ENCODE data around the gene SPAG8.

Gene SPAG8

GRCh38 chr9:35836595-35836994 lies 24.5 kb upstream of the SPAG8 start:
- no peak for DNase-seq

GRCh38 chr9:35835766-35836165 lies 23.7 kb upstream of the SPAG8 start:
- peak; percentile 16 for DNase-seq

GRCh38 chr9:35835216-35835632 lies 23.2 kb upstream of the SPAG8 start:
- DNase-seq = no peak

DNA sequence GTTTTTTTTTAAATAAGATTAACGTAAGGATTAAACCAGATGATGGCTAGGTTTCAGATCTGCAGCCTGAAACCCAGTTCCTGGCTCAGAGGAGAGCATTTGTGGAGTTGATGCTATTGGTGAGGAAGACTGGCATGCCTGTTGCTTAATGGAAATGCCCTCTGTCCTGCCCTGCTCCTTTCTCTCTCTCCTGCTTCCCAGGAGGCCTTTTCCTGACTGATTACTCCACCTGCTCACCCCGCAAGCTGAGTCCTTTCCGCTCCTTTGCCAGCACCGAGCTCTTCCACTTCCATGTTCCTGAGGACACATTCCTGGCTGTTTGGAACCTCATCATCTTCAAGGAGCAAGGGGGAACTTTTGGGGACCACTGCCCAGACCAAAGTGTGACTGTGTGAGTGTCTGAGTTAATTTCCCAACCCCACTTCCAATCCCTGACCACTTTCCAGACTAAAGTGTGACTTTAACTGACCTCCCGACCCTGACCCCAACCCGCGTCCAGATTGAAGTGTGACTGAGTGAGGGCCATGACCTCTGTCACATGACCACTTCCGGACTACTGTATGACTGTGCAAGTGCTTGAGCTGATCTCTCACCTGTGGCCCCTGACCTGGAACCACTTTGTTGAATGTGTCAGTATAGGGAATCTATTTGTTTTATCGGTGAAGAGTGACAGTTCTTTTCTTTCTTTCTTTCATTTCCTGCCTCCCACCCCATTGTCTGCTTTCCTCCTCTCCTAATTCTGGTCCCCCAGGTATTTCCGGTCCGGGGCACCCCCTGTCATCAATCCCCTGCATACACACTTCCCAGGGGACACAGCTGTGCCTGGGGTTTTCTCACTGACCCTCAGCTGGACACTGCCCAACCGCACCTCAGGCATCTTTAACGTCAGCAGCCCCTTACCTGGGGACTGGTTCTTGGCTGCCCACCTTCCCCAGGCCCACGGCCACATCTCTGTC lies 22.5 kb upstream of the SPAG8 start:
- no peak for DNase-seq

- no peak for DNase-seq
Measured at GRCh38 chr9:35832814-35833213, 20.8 kb upstream of the SPAG8 start.

DNA sequence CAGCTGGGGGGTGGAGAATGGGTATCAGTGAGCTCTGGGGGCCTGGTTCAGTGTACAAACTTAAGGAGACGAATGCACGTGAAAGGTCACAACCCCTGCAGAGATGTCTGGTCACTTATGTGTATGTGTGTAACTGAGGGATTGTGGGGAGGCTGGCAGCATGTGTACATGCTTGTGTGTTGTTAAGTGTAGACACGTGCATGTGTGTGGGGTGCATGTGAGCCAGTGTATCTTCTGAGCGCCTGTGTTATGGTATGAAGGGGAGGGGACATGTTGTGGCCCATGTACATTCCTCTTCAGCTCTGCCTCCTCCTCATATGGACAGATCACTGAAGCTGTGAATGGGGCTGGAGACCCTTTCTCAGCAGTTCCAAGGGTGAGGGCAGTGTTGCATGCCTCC lies 19.0 kb upstream of the SPAG8 start:
- no peak for DNase-seq

GRCh38 chr9:35829764-35830096 lies 17.7 kb upstream of the SPAG8 start:
- DNase-seq = no peak

- DNase-seq = no peak
Measured at GRCh38 chr9:35829084-35829763, 17.2 kb upstream of the SPAG8 start, which contains the start of gene TMEM8B. TSS of gene TMEM8B (plus strand) at chr9:35829228. CDS start at chr9:35829448, 220 bp downstream.

DNA sequence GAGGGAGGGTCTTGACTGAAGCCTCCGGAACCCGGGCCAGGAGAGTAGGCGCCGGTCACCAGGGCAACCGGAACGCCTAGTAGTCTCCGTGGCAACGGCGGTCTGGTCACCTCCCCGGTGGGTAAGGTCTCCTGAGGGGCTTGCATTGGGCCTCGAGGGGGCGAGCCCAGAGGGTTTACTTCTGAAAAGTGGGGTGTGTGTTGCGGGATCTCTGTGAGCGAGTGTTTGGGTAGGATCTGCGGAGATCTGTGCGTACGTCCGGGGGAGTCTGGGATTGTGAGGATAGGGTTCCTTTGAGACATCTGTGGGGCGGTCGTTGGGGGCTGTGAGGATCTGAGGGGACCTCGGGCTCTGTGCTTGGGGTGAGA lies 16.6 kb upstream of the SPAG8 start, which contains the start of gene FAM221B:
Gene FAM221B, minus strand, starts transcription at position 17 of the 368 bp plus-strand sequence. CDS start 2,571 bp downstream, outside the sequence.
- DNase-seq = no peak

DNA sequence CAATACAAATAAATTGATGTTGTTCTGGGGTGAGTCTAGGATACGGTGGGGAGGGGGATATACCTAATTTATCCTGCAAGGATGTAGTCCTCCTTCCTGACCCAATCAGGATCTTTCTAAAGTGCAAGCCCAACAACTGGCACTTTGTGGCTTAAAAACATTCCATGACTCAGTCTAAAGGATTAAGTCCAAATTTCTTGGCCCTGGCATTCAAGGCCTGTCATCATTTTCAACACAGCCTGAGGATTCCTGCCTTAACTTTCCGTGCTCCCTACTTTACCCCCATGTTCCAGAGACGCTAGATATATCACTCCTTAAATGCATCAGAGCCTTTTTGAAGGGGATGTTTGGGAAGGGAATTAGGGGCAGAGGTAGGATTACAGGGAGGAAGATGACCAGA lies 15.4 kb upstream of the SPAG8 start:
- DNase-seq = no peak

DNA sequence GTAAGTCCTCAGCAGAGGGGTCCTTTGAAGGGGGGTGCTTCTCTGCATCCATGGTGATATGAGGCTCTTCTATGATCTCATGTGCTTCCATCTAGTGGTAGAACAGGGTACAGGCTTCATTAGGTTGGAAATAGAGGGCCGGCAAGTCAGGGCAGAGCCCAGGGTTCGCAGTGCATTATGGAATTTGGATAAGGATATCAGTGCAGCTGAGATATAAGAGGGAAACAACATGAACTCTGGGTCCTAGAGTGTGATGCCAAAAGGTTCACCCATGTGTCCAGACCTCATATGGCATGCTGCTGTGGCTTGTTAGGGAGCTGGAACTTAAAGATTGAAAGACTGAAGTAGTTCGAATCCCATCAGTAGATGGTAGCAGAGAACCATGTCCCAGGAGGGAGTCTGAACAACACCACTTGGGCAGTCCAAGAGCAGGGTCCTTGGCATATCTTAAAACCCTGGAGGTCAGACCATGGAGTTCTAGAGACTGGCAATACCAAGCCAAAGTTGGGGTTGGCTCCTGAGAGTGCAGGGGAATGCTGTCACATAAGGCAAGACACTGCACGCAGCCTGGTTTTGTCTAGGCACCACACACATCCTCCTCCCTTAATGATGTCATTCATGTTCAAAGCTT lies 14.1 kb upstream of the SPAG8 start:
- DNase-seq = peak; percentile 24

DNA sequence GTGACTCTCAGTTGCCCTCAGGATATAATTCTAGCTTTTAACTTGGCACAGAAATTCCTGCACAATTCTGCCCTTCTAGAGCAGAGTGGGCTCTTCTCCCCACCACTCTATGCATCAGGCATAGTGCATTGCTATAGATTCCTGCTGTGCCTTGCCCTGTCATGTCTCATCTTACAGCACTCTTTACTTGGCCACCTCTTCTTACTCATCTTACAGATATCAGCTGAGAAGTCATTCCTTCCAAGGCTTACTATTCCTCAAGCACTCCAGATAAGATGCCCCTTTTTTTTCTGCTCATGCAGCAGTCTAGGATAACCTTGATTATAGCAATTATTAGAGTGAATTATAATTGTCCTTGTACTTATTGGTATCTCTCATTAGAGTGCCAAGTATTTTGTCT lies 10.9 kb upstream of the SPAG8 start:
- DNase-seq = no peak

GRCh38 chr9:35820076-35820475 lies 8.0 kb upstream of the SPAG8 start:
- no peak for DNase-seq

DNA sequence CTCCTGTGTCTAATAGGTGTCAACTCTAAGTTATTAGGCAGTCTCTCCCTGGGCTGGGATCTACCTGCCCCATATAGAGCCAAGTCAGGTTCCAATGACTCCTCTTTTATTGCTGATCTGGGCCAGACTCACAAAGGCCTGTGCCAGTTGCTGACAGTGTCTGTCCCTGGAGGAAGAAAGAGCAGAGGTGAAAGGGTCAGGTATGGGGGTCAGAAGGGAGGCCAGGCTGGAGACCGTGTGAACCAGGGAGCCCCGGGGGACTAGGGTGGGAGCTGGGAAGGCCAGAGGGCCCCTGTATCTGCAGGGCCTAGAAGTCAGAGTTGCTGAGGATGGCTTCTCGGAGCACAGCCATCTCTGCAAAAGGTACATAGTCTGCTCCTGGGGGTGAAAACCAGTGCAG lies 6.3 kb upstream of the SPAG8 start:
- DNase-seq = no peak

- DNase-seq = no peak
Measured at GRCh38 chr9:35816708-35817107, 4.6 kb upstream of the SPAG8 start.

DNA sequence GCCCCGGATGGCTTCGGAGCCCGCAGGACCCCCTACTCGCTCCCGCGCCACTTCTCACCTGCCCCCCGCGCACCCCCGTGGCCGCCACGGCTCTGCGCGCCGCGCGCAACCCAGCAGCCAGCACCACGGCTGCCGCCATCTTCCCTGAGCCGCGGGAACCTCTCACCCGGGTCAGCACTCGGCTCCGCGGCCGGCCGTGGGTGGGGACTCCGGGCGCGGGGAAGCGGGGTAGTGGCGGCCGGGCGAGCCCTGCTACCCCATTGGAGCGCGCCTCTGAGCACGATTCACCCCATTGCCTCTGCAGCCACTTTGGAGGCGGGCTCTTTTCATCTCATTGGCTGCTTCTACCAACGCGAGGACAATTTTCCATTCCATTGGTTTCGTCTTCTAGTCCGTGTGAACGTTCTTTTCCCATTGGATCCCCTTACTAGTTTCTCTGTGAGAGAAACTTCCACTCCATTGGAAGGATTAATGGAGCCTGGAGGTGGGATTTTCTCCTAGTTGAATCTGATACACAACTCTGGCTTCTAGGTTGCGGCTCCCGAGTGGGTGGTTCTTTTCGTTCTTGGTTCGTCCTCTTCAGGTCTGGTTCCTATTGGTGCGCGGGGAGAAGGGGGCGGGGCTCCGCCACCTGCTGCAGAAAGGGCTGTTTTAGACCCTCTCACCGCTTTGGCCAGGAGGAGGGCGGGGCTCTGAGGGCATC lies 2.9 kb upstream of the SPAG8 start, which contains the start of gene HINT2:
Gene HINT2, minus strand, starts transcription at position 202 of the 703 bp plus-strand sequence. Its CDS starts 63 bp downstream, at position 139.
- peak; percentile 95 for DNase-seq

DNA sequence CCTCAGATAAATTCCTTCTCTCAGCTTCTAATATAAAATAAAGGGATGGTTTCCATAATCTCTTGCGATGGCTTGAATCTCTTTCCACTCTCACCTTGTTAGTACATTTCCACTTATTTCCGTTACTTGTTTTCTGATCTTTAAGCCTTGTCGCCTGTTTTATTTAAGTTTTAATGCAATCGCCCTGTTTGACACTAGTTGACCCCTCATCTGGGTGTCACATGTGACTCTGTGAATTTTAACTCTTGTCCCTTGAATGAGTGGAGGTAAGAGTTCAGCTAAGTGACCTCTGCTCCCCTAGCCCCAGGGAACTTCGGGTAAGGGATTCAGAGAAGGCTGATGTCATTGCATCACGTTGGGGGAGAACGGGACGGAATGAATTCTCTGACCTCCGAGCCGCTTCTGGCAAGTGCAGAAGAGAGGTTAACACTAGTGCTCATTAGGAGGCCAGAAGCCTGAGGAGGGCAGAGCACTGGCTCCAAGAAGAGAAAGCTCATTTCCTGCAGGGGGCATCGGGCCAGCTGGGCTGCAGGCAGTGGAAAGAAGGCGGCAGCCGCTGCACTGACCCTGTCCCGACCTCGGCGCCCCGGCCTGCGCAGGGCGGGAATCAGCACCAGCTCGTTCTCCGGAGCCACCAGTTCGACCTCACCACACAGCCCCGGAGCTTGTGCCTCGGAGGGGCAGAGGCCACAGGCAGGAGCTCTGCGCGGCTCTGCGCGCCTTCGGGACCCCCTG lies 2.2 kb upstream of the SPAG8 start:
- peak; percentile 55 for DNase-seq

DNA sequence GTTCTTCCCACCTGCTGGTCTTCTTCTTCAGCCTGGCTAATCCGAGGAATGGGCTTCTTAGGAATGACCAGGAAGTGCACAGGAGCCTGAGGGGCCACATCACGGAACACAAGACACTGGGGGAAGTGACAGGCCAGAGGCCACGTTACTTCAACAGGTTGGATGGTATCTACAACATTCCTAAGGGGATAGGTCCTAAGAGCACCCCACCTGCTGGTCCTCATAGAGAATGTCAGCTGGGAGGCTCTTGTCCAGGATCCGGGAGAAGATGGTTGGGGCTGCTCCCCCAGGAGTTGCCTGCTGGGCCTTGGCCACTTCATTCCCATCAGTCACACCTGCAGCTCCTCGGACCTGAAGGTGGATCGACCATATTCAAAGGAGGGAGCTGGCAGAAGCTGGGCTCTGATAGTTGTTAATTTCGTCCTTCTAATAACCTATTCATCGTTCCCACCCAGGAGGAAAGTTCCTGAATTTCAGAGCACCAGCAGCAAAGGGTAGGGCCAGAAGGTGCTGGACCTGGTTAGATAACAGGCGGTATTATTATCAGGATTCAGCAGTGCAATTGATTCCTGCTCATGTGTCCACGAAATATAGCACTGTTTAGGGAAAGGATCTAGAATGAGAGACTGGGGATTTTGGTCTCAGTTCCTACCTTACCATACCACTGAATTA lies 1.5 kb upstream of the SPAG8 start:
- DNase-seq = no peak

DNA sequence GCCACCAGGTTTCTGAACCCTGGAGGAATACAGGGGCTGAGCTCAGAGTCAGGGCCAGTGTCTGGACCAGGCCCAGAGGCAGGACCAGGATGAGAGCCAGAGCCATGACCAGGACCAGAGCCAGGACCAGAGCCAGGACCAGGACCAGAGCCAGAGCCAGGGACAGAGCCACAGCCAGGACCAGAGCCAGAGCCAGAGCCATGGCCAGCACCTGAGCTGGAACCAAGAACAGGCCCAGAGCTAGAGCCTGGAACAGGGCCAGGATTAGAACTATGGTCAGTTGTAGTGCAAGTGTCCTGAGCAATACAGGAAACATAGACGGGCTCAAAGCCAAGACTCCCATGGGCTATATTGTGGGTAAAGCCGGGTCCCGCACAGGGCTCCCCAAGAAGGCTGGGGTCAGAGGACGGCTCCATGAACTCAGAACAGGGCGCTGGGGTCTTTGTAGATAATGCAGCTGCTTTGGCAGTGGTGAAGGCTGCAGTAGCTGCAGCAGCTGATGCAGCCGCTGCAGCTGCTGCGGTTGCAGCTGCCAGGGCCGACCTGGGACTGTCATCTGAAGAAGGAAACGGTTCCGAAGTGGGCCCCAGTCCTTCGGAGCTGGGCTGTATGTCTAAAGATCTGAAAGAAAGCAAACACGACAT lies 559 bp downstream of the SPAG8 start:
- DNase-seq = no peak

DNA sequence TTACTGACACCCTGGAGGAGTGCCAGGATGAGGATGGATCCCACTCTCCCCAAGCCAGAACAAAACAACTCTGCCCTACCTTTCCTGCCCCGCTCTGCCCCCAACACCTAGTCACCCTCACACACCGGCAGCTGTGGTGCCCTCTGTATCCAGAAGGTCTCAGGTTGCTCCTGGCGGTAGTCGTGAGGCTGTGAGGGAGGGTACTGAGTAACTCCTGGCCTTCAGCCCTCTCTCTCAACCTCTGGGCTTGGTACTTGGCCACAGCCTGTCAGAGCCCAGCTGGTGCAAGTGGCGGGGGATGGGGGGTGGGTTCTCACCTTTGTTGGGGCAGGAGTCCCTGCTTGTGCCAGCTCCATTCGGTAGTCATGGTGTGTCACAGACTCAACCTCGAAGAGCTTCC lies 1.9 kb downstream of the SPAG8 start:
- no peak for DNase-seq

GRCh38 chr9:35808433-35808832 lies 3.6 kb downstream of the SPAG8 start:
- DNase-seq = no peak

Measured in GF-D8 (cell line).